H1 (cell line): Measurements from ENCODE around the gene SLC5A11. TPM values are rescaled to one million over a fixed set of nuclear protein-coding genes. Genes with fewer than 3 reads are reported as not detected.

ENCODE experiments used
- ATF2 ChIP-seq: IDR thresholded peaks from 2 replicates; pipeline ENCODE4 v1.6.1; 2012; ENCODE audit warnings: low read length, inconsistent platforms
- BRCA1 ChIP-seq: IDR thresholded peaks from 2 replicates; pipeline ENCODE4 v1.6.1; 2012; ENCODE audit warnings: low read depth, low read length, improper control_type of control experiment
- CHD7 ChIP-seq: fragments of 300-600 bp; sonication (generic); IDR thresholded peaks from 2 replicates; pipeline ENCODE4 v1.7.1; 2012; ENCODE audit warnings: low read length, moderate library complexity, mild to moderate bottlenecking, inconsistent platforms; ENCODE audit not compliant: insufficient replicate concordance
- EP300 ChIP-seq, 2 experiments: IDR thresholded peaks; 1 replicate in 1 of 2; 2 replicates in 1 of 2; pipeline ENCODE4 v1.6.1; 2011 to 2012; ENCODE audit warnings: low read depth in 2 of 2, low read length in 2 of 2, mild to moderate bottlenecking in 2 of 2, borderline replicate concordance in 1 of 2, inconsistent platforms in 1 of 2, moderate library complexity in 1 of 2
- HDAC6 ChIP-seq: IDR thresholded peaks from one replicate; pipeline ENCODE4 v1.7.1; 2012; ENCODE audit warnings: low read depth, mild to moderate bottlenecking, inconsistent platforms, low read length, moderate library complexity
- NRF1 ChIP-seq: IDR thresholded peaks from 2 replicates; pipeline ENCODE4 v1.6.1; 2011; ENCODE audit warnings: mild to moderate bottlenecking, low read depth, low read length, improper control_type of control experiment
- polyA plus RNA-seq, 7 experiments: library from polyadenylated mRNA; depleted of rRNA in 3 of 7; stranded (reverse) in 5 of 7; unstranded in 2 of 7; fragments of >200 nt in 5 of 7; fragments of 200-250 nt in 2 of 7; gene quantifications; 1 replicate in 5 of 7; 2 replicates in 1 of 7; 4 replicates in 1 of 7; pipeline versions ENCODE4 v1.2.1 to v1.2.3, GENCODE V29; 2011 to 2013; ENCODE audit warnings: missing spikeins in 2 of 7, mixed read lengths in 2 of 7
- total RNA-seq: library from RNA; stranded (reverse); fragmentation: NEBNext Ultra II Directional; extraction: Animal tissue kit (Norgen Biotek cat#: 25700); gene quantifications from 2 replicates; pipeline ENCODE4 v1.2.1, GENCODE V29; 2021

Gene SLC5A11
- total and polyA plus RNA-seq, 2 of the 8 experiments (the other 6 are each of a cell fraction or from before 2014, with no cell fraction given): 0.26 to 0.59 TPM

- TF ChIP-seq CHD7 (no peak), HDAC6 (no peak), BRCA1 (no peak), ATF2 (no peak), EP300 (IDR thresholded peaks at IDR 0.05; ENCODE audit: borderline replicate concordance in 1 of 2, low read depth in 2 of 2, low read length in 2 of 2) (no peak), NRF1 (no peak)
These were observed 94.0 kb downstream of the SLC5A11 start (continued) for GRCh38 chr16:24939738-24940137.
